Spleen (tissue), 11 donors: ENCODE data around the gene SCAF11. TPM values are rescaled to one million over a fixed set of nuclear protein-coding genes. Genes with fewer than 3 reads are reported as not detected.

Source experiments
- DNase-seq: peaks from one replicate; pipeline ENCODE4 v3.0.0-alpha.2; 2020
- H3K27ac ChIP-seq, 8 donors: fragments of 200-600 bp; sonication (generic) in 7 of 8; 1 replicate in 4 of 8; 2 replicates in 4 of 8; pipeline versions ENCODE4 v1.5.0 to v1.8.0; 2016 to 2021; ENCODE audit warnings: inconsistent platforms in 4 of 8, mild to moderate bottlenecking in 4 of 8, moderate library complexity in 1 of 8
- H3K27me3 ChIP-seq, 7 donors: fragments of 200-600 bp; sonication (generic) in 6 of 7; replicated peaks in 1 of 7; 1 replicate in 4 of 7; 2 replicates in 3 of 7; pipeline versions ENCODE4 v1.5.0 to v1.8.0; 2016 to 2021; ENCODE audit warnings: inconsistent platforms in 3 of 7, mild to moderate bottlenecking in 1 of 7
- H3K36me3 ChIP-seq, 6 donors: fragments of 200-600 bp; sonication (generic) in 5 of 6; 1 replicate in 4 of 6; 2 replicates in 2 of 6; pipeline versions ENCODE4 v1.5.0 to v1.8.0; 2016 to 2021; ENCODE audit warnings: inconsistent platforms in 2 of 6
- H3K4me1 ChIP-seq, 6 donors: fragments of 200-600 bp; sonication (generic) in 5 of 6; 1 replicate in 3 of 6; 2 replicates in 3 of 6; pipeline versions ENCODE4 v1.5.0 to v1.8.0; 2016 to 2021; ENCODE audit warnings: inconsistent platforms in 3 of 6
- H3K4me3 ChIP-seq, 8 donors: fragments of 200-600 bp; sonication (generic) in 7 of 8; 1 replicate in 4 of 8; 2 replicates in 4 of 8; pipeline versions ENCODE4 v1.5.0 to v1.8.0; 2016 to 2021; ENCODE audit warnings: inconsistent platforms in 4 of 8, mild to moderate bottlenecking in 4 of 8, moderate library complexity in 2 of 8
- H3K9me3 ChIP-seq, 8 donors: fragments of 200-600 bp; sonication (generic) in 7 of 8; 1 replicate in 4 of 8; 2 replicates in 4 of 8; pipeline versions ENCODE4 v1.5.0 to v1.8.0; 2016 to 2021; ENCODE audit warnings: inconsistent platforms in 4 of 8
- POLR2A ChIP-seq, 3 donors: fragments of 450-650 bp; IDR thresholded peaks; one replicate each; pipeline ENCODE4 v1.5.1; 2017; ENCODE audit warnings: antibody characterized with exemption in 3 of 3, mild to moderate bottlenecking in 1 of 3
- POLR2AphosphoS5 ChIP-seq, 3 donors: sonication (generic); formaldehyde crosslinking; IDR thresholded peaks; one replicate each; pipeline ENCODE4 v1.5.1; 2017; ENCODE audit warnings: antibody characterized with exemption in 3 of 3
- WGBS, 5 donors: extraction: QIAGEN DNeasy Blood & Tissue Kit in 3 of 5; methylation state at CpG; one replicate each; pipeline versions ENCODE4 v1.1.5 to v1.1.7; 2013 to 2018; 5-methylcytosine and 5-hydroxymethylcytosine counted together
- intact Hi-C: fragments of 100-400 bp; cut with DNase I; formaldehyde crosslinking; loops from one replicate; pipeline ENCODE4 v1.15.0; 2023; ENCODE audit warnings: low total_unique reads
- polyA plus RNA-seq, 3 donors: library from polyadenylated mRNA; stranded (reverse); fragments of 200-250 nt; gene quantifications; one replicate each; pipeline ENCODE4 v1.2.1, GENCODE V29; 2013
- total RNA-seq, 7 donors: library from RNA; depleted of rRNA in 3 of 7; stranded (reverse); fragments of >200 nt in 3 of 7; fragmentation: NEBNext Ultra II Directional in 4 of 7; extraction: Animal tissue kit (Norgen Biotek cat#: 25700) in 4 of 7; gene quantifications; one replicate each; pipeline versions ENCODE4 v1.1.0 to v1.2.1, GENCODE V29; 2016 to 2021
- TF ChIP-seq, protein P1 (sequence below), 11 experiments: fragments of 200-600 bp in 7 of 11; fragments of 450-650 bp in 4 of 11; sonication (generic) in 4 of 11; IDR thresholded peaks in 8 of 11; conservative IDR thresholded peaks in 3 of 11; 1 replicate in 7 of 11; 2 replicates in 4 of 11; pipeline versions ENCODE4 v1.4.0 to v1.8.0; 2016 to 2021; ENCODE audit warnings: antibody characterized with exemption in 11 of 11, inconsistent platforms in 4 of 11, mild to moderate bottlenecking in 1 of 11
- donor health status: healthy with polysubstance abuse.
- donor health status: DM: no; HTN: no; CAD: no; lungs with moderate emphysema.
- donor health status: DM: no; HTN: no; CAD: no.
- donor health status: Bipolar disorder and iron deficiency.
- donor health status: healthy.
- donor health status: DM: no; HTN: no; CAD: no.
- donor health status: DM: yes; HTN: yes; CAD: no.

Gene SCAF11
- total and polyA plus RNA-seq, 10 donors, result 30.0 to 249 (median 170) TPM

DNA sequence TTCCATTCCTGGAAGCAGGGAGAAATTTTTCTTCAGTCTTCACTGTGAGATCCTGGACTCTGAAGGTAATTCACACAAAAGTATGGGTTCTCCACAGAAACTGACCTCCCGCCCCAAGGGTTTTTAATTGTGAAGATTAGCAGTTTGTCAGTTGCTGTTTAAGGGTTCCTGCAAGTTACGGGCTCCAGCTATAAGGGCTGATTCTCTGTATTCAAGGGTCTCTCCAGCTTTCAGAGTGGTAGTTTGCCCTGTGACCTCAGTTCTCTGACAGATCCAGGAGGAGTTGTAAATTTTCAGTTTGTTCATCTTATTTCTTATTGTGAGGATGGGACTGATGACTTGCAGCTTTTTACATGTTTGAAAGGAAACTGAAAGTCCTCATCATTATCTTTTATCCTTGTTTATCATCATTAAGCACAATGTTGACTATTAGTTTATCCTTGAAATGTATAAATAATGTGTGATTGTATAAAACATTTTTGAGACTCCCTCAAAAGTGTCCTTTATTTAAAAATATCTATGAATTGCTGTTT lies 110.9 kb downstream of the SCAF11 start:
- peak overlapping the region in 7 of 8 donors; percentile 30 to 74 (median 57) for H3K27ac ChIP-seq
- no peak for DNase-seq
- no peak for TF ChIP-seq POLR2AphosphoS5 (IDR thresholded peaks at IDR 0.05)
- TF ChIP-seq, protein P1, sequence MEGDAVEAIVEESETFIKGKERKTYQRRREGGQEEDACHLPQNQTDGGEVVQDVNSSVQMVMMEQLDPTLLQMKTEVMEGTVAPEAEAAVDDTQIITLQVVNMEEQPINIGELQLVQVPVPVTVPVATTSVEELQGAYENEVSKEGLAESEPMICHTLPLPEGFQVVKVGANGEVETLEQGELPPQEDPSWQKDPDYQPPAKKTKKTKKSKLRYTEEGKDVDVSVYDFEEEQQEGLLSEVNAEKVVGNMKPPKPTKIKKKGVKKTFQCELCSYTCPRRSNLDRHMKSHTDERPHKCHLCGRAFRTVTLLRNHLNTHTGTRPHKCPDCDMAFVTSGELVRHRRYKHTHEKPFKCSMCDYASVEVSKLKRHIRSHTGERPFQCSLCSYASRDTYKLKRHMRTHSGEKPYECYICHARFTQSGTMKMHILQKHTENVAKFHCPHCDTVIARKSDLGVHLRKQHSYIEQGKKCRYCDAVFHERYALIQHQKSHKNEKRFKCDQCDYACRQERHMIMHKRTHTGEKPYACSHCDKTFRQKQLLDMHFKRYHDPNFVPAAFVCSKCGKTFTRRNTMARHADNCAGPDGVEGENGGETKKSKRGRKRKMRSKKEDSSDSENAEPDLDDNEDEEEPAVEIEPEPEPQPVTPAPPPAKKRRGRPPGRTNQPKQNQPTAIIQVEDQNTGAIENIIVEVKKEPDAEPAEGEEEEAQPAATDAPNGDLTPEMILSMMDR (IDR thresholded peaks at IDR 0.05 in 8 of 11, conservative IDR thresholded peaks at IDR 0.05 in 3 of 11), result no peak
- no peak for TF ChIP-seq POLR2A (IDR thresholded peaks at IDR 0.05)
- no peak overlapping the region for H3K4me3 ChIP-seq
- H3K4me1 ChIP-seq, result peaks cover 4 to 33% (median 17%) of the 10 kb centered on the region in 6 donors
- peaks cover 0 to 74% (median 18%) of the 10 kb centered on the region in 6 donors for H3K36me3 ChIP-seq
- H3K27me3 ChIP-seq, result no peaks in the 10 kb centered on the region
- peaks cover 0 to 3% (median 0%) of the 10 kb centered on the region in 8 donors for H3K9me3 ChIP-seq
- WGBS, 5 donors, result 70 to 88% (median 85%) methylated on average over 2 of the region's 2 CpGs
- intact Hi-C loops, result no loop called here

DNA sequence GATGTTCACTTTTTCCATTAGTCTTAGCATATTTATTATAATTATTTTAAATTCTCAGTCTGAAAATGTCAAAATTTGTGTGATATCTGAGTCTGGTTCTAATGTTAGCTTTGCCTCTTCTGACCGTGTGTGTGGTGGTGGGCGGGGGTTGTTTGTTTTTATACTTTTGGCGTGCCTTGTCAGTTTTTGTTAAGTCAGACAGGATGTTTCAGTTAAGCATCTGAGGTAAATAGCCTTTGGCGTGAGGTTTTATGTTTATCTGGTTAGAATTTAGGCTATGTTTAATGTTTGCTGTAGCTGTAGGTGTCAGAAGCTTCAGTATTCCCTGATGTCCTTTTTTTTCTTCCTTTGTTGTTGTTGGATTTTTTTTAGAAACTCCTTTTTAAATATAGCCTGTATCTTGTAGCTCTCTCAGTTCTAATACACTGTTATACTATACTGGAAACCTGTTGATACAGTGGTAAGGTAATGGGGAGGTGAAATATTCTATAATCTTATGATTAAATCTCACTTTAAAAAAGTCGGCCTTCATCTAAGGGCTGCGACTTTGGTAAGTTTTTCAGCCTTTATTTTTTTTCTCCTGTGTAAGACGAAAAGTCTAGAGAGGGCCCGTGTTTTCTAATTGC lies 111.6 kb downstream of the SCAF11 start:
- TF ChIP-seq, protein P1 (IDR thresholded peaks at IDR 0.05 in 8 of 11, conservative IDR thresholded peaks at IDR 0.05 in 3 of 11), result no peak
- no peak for TF ChIP-seq POLR2A (IDR thresholded peaks at IDR 0.05)
- no peak for TF ChIP-seq POLR2AphosphoS5 (IDR thresholded peaks at IDR 0.05)
- H3K9me3 ChIP-seq, result no peaks in the 10 kb centered on the region
- H3K27me3 ChIP-seq, result no peaks in the 10 kb centered on the region
- peaks cover 0 to 74% (median 23%) of the 10 kb centered on the region in 6 donors for H3K36me3 ChIP-seq
- no peak for DNase-seq
- 44 to 58% (median 53%) methylated on average over 8 of the region's 8 CpGs for WGBS, 5 donors
- peak overlapping the region; percentile 16 to 74 (median 56) for H3K27ac ChIP-seq
- no peak overlapping the region for H3K4me3 ChIP-seq
- H3K4me1 ChIP-seq, result peaks cover 4 to 33% (median 17%) of the 10 kb centered on the region in 6 donors
- intact Hi-C loops, result no loop called here

DNA sequence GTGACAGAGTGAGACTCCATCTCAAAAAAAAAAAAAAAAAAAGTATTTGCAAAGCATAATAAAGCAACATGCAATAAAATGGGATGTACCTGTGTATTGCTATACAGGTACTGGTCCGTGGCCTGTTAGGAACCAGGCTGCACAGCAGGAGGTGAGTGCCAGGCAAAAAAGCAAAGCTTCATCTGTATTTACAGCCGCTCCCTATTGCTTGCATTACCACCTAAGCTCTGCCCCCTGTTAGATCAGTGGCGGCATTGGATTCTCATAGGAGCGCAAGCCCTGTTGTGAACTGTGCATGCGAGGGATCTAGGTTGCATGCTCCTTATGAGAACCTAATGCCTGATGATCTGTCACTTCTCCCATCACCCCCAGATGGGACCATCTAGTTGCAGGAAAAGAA lies 113.3 kb downstream of the SCAF11 start:
- intact Hi-C loops, result no loop called here
- 95 to 99% (median 97%) methylated on average over 5 of the region's 5 CpGs for WGBS, 5 donors

DNA sequence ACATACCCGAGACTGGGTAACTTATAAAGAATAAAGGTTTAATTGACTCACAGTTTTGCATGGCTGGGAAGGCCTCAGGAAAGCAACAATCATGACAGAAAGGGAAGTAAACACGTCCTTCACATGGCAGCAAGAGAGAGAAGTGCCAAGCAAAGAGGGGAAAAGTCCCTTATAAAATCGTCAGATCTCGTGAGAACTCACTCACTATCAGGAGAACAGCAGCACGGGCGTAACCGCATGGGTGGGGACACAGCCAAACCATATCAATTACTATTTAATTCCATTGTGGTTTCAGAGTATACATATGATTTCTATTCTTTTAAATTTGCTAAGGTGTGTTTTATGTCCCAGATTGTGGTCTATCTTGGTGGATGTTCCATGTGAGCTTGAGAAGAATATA lies 117.9 kb downstream of the SCAF11 start:
- Histone ChIP-seq H3K4me3 (no peak overlapping the region), H3K4me1 (peaks cover 0 to 12% (median 0%) of the 10 kb centered on the region in 6 donors), H3K27me3 (no peaks in the 10 kb centered on the region), H3K9me3 (no peaks in the 10 kb centered on the region), H3K27ac (peak overlapping the region in 1 of 8 donors; percentile 19), H3K36me3 (peaks cover 0 to 89% (median 34%) of the 10 kb centered on the region in 6 donors)
- 67 to 76% (median 72%) methylated on average over 7 of the region's 7 CpGs for WGBS, 5 donors
- TF ChIP-seq, protein P1 (IDR thresholded peaks at IDR 0.05 in 8 of 11, conservative IDR thresholded peaks at IDR 0.05 in 3 of 11), result no peak
- DNase-seq, result no peak
- intact Hi-C loops, result no loop called here

More for the DNA sequence above, 113.3 kb downstream of the SCAF11 start:
- Histone ChIP-seq H3K4me1 (peaks cover 4 to 34% (median 17%) of the 10 kb centered on the region in 6 donors), H3K36me3 (peaks cover 0 to 77% (median 26%) of the 10 kb centered on the region in 6 donors), H3K9me3 (no peaks in the 10 kb centered on the region), H3K27ac (no peak overlapping the region), H3K27me3 (no peaks in the 10 kb centered on the region), H3K4me3 (no peak overlapping the region)
- no peak for DNase-seq
- TF ChIP-seq, protein P1 (IDR thresholded peaks at IDR 0.05 in 8 of 11, conservative IDR thresholded peaks at IDR 0.05 in 3 of 11), result no peak
- TF ChIP-seq POLR2AphosphoS5 (IDR thresholded peaks at IDR 0.05), result no peak
- no peak for TF ChIP-seq POLR2A (IDR thresholded peaks at IDR 0.05)
